ENCODE results near the gene SLC22A23. TPM values are rescaled to one million over a fixed set of nuclear protein-coding genes. Genes with fewer than 3 reads are reported as not detected.

Gene SLC22A23
- total and polyA plus RNA-seq, 2 of the 4 experiments (the other 2 are of a cell fraction): 0.72 to 1.6 TPM

DNA sequence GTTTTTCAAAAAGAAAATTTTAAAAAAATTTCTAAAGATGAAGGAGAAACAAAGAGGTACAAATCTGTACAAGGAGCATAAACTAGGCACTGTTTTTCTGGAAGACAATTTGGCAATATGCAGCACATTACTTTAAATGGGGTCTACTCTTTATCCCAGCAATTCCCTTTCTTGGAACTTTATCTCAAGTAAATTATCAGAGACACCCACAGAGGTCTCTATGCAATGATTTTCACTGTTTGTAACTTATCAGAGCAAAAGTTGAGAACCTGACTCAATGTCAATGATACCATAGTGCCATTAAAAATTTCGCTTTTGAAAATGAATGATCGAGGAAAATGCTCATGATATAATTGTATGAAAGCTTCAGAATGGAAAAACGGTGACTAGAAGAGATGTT, 35.7 kb downstream of the SLC22A23 start:
- TF ChIP-seq BHLHE40 (IDR thresholded peaks at IDR 0.05; ENCODE audit: low read depth, low read length) (no peak), MAZ (IDR thresholded peaks at IDR 0.05; ENCODE audit: borderline replicate concordance, low read depth, low read length) (no peak), CEBPB (IDR thresholded peaks at IDR 0.05; ENCODE audit: low read depth, low read length) (no peak), MXI1 (IDR thresholded peaks at IDR 0.05; ENCODE audit: borderline replicate concordance, low read depth, low read length) (no peak), RAD21 (IDR thresholded peaks at IDR 0.05; ENCODE audit: low read length) (no peak), RCOR1 (IDR thresholded peaks at IDR 0.05; ENCODE audit: insufficient replicate concordance, low read length) (no peak), SMC3 (IDR thresholded peaks at IDR 0.05; ENCODE audit: low read depth, low read length) (no peak), NFE2L2 (IDR thresholded peaks at IDR 0.05; ENCODE audit: low read depth, low read length) (no peak), CHD1 (IDR thresholded peaks at IDR 0.05; ENCODE audit: low read depth, low read length) (no peak), RFX5 (IDR thresholded peaks at IDR 0.05; ENCODE audit: low read depth, low read length) (no peak), MAFK (IDR thresholded peaks at IDR 0.05; ENCODE audit: low read depth, low read length) (no peak), FOS (IDR thresholded peaks at IDR 0.05; ENCODE audit: low read depth, low read length) (no peak), POLR2A (IDR thresholded peaks at IDR 0.05; ENCODE audit: low read depth, low read length) (no peak)
- TF ChIP-seq, protein P1, sequence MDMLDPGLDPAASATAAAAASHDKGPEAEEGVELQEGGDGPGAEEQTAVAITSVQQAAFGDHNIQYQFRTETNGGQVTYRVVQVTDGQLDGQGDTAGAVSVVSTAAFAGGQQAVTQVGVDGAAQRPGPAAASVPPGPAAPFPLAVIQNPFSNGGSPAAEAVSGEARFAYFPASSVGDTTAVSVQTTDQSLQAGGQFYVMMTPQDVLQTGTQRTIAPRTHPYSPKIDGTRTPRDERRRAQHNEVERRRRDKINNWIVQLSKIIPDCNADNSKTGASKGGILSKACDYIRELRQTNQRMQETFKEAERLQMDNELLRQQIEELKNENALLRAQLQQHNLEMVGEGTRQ (IDR thresholded peaks at IDR 0.05; ENCODE audit: low read depth, low read length): no peak
- TF ChIP-seq, protein P2, sequence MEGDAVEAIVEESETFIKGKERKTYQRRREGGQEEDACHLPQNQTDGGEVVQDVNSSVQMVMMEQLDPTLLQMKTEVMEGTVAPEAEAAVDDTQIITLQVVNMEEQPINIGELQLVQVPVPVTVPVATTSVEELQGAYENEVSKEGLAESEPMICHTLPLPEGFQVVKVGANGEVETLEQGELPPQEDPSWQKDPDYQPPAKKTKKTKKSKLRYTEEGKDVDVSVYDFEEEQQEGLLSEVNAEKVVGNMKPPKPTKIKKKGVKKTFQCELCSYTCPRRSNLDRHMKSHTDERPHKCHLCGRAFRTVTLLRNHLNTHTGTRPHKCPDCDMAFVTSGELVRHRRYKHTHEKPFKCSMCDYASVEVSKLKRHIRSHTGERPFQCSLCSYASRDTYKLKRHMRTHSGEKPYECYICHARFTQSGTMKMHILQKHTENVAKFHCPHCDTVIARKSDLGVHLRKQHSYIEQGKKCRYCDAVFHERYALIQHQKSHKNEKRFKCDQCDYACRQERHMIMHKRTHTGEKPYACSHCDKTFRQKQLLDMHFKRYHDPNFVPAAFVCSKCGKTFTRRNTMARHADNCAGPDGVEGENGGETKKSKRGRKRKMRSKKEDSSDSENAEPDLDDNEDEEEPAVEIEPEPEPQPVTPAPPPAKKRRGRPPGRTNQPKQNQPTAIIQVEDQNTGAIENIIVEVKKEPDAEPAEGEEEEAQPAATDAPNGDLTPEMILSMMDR (conservative IDR thresholded peaks at IDR 0.05; ENCODE audit: low read depth, low read length): no peak
- in situ Hi-C loops (cut with MboI; ENCODE audit: low sequenced_read_pairs) (no loop called here), dilution Hi-C loops (cut with HindIII; ENCODE audit: low sequenced_read_pairs, unreplicated experiment) (no loop called here), intact Hi-C loops (cut with micrococcal nuclease) (no loop called here)
- H3K18ac ChIP-seq (ENCODE audit: low read depth, low read length): no peak overlapping the region
- no peak overlapping the region for H3K4ac ChIP-seq (ENCODE audit: low read depth, low read length)
- no peak overlapping the region for H4K5ac ChIP-seq (ENCODE audit: low read depth, low read length)
- peaks cover 39% of the 10 kb centered on the region for H3K27me3 ChIP-seq (ENCODE audit: control insufficient read depth, insufficient read depth, low read length)
- no peaks in the 10 kb centered on the region for H3K4me1 ChIP-seq (ENCODE audit: control insufficient read depth, insufficient read depth, low read length)
- no peak overlapping the region for H2BK5ac ChIP-seq (ENCODE audit: low read depth, low read length, poor library complexity, severe bottlenecking)
- WGBS, 2 experiments (ENCODE audit: extremely low coverage in 2 of 2, insufficient read length in 1 of 2): no CpG with 5 or more reads among the region's 3 CpGs
- H2AK9ac ChIP-seq (replicated peaks; ENCODE audit: low read depth, low read length, poor library complexity): no peak overlapping the region
- no peak overlapping the region for H4K91ac ChIP-seq (ENCODE audit: insufficient read depth, low read depth, low read length)
- H2BK120ac ChIP-seq (ENCODE audit: low read depth, low read length): no peak overlapping the region
- CTCF ChIA-PET: no interaction called here
- no peak overlapping the region for H2BK15ac ChIP-seq (ENCODE audit: low read depth, low read length)
- no peaks in the 10 kb centered on the region for H4K20me1 ChIP-seq (ENCODE audit: insufficient read depth, low read length)
- no peak for DNase-seq
- H3K79me1 ChIP-seq (ENCODE audit: low read depth in 1 of 2, low read length in 2 of 2): no peaks in the 10 kb centered on the region
- no peak overlapping the region for H2AK5ac ChIP-seq (ENCODE audit: low read depth, low read length)
- H3K4me2 ChIP-seq (ENCODE audit: low read depth, low read length): no peak overlapping the region
- no peaks in the 10 kb centered on the region for H3K9me1 ChIP-seq (ENCODE audit: insufficient read depth, low read length)
- H3K4me3 ChIP-seq (ENCODE audit: insufficient read depth, low read depth, low read length): no peak overlapping the region
- H3K56ac ChIP-seq (ENCODE audit: extremely low read depth, insufficient read depth, low read length): no peak overlapping the region
- H3K9ac ChIP-seq (ENCODE audit: low read depth, low read length): no peak overlapping the region
- no TSS peak for BruUV-seq (replicated peaks)
- no peak overlapping the region for H4K8ac ChIP-seq (ENCODE audit: low read depth in 2 of 2, low read length in 2 of 2)
- H3K23ac ChIP-seq (ENCODE audit: low read depth, low read length): no peak overlapping the region
- no peak for ATAC-seq (ENCODE audit: low read depth)
- H2BK20ac ChIP-seq (ENCODE audit: low read depth, low read length): no peak overlapping the region
- POLR2A ChIA-PET (ENCODE audit: unreplicated experiment): no interaction called here
- H2AFZ ChIP-seq (replicated peaks; ENCODE audit: low read length, poor library complexity): no peak overlapping the region
- no peaks in the 10 kb centered on the region for H3K36me3 ChIP-seq (ENCODE audit: control insufficient read depth, insufficient read depth, low read length)
- no peak overlapping the region for H3K14ac ChIP-seq (replicated peaks; ENCODE audit: low read depth, low read length)
- no peak overlapping the region for H3K27ac ChIP-seq (ENCODE audit: insufficient read depth, low read length)
- no peaks in the 10 kb centered on the region for H3K9me3 ChIP-seq (ENCODE audit: control insufficient read depth, insufficient read depth, low read length)
